Measurements from ENCODE around the gene FLOT2. TPM values are rescaled to one million over a fixed set of nuclear protein-coding genes. Genes with fewer than 3 reads are reported as not detected.

FLOT2 gene
- polyA plus RNA-seq, 2 donors, result 33.0 to 52.3 TPM

GRCh38 chr17:28888832-28889231 lies 8.7 kb downstream of the FLOT2 start:
- Histone ChIP-seq H3K27ac (ENCODE audit: low read depth in 2 of 2, low read length in 1 of 2) (no peak overlapping the region), H3K9me3 (ENCODE audit: control insufficient read depth in 2 of 2, insufficient read depth in 1 of 2, low read depth in 1 of 2, low read length in 1 of 2) (no peaks in the 10 kb centered on the region), H3K36me3 (ENCODE audit: control insufficient read depth in 2 of 2, insufficient read depth in 2 of 2, low read length in 1 of 2) (peaks cover 7 to 29% of the 10 kb centered on the region in 2 donors), H3K4me1 (ENCODE audit: control insufficient read depth in 2 of 2, insufficient read depth in 2 of 2, low read length in 1 of 2) (peaks cover 0 to 4% of the 10 kb centered on the region in 2 donors), H3K4me3 (ENCODE audit: low read depth in 1 of 2, low read length in 2 of 2) (no peak overlapping the region), H3K27me3 (ENCODE audit: control insufficient read depth in 1 of 2, insufficient read depth in 2 of 2, low read length in 2 of 2) (no peaks in the 10 kb centered on the region)
- WGBS, 2 donors, result 93 to 95% methylated on average over 7 of the region's 7 CpGs

DNA sequence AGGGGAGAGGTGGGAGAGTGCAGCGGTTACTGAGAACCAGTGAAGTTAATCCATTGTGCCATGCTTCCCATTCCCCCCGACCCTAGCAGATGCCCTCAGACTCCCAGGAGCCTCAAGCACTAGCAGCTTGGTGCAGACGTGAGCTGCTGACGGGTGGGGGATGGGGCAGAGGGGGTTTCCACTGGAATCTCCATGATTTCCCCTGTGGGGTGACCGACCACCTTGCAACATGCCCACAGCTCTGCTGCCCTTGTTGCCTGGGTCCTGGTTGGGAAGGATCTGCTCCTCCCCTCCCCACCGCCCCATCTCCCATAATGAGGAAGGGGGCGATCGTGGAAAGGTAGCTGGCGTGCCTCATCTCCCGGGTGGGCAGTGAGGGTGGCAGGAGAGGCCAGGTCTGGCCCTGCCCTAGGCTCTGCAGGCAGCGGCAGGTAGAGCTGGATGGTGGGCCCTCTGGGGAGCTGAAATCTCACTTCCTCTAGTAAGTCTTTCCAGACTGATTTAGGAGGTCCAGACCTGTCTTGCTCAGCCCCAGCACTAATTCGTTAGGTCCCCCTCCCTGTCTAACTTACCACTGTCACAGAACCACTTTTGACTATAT lies 9.6 kb downstream of the FLOT2 start:
- WGBS, 2 donors, result 79 to 80% methylated on average over 12 of the region's 12 CpGs
- no peaks in the 10 kb centered on the region for H3K9me3 ChIP-seq (ENCODE audit: control insufficient read depth in 2 of 2, insufficient read depth in 1 of 2, low read depth in 1 of 2, low read length in 1 of 2)
- H3K4me3 ChIP-seq (ENCODE audit: low read depth in 1 of 2, low read length in 2 of 2), result no peak overlapping the region
- no peaks in the 10 kb centered on the region for H3K27me3 ChIP-seq (ENCODE audit: control insufficient read depth in 1 of 2, insufficient read depth in 2 of 2, low read length in 2 of 2)
- peaks cover 0 to 1% of the 10 kb centered on the region in 2 donors for H3K4me1 ChIP-seq (ENCODE audit: control insufficient read depth in 2 of 2, insufficient read depth in 2 of 2, low read length in 1 of 2)
- H3K36me3 ChIP-seq (ENCODE audit: control insufficient read depth in 2 of 2, insufficient read depth in 2 of 2, low read length in 1 of 2), result peaks cover 10 to 33% of the 10 kb centered on the region in 2 donors
- no peak overlapping the region for H3K27ac ChIP-seq (ENCODE audit: low read depth in 2 of 2, low read length in 1 of 2)

GRCh38 chr17:28885951-28886350 lies 11.6 kb downstream of the FLOT2 start:
- WGBS, 2 donors, result 83 to 86% methylated on average over 10 of the region's 10 CpGs
- Histone ChIP-seq H3K36me3 (ENCODE audit: control insufficient read depth in 2 of 2, insufficient read depth in 2 of 2, low read length in 1 of 2) (peaks cover 27 to 49% of the 10 kb centered on the region in 2 donors), H3K4me1 (ENCODE audit: control insufficient read depth in 2 of 2, insufficient read depth in 2 of 2, low read length in 1 of 2) (peaks cover 0 to 3% of the 10 kb centered on the region in 2 donors), H3K9me3 (ENCODE audit: control insufficient read depth in 2 of 2, insufficient read depth in 1 of 2, low read depth in 1 of 2, low read length in 1 of 2) (no peaks in the 10 kb centered on the region), H3K27me3 (ENCODE audit: control insufficient read depth in 1 of 2, insufficient read depth in 2 of 2, low read length in 2 of 2) (no peaks in the 10 kb centered on the region), H3K4me3 (ENCODE audit: low read depth in 1 of 2, low read length in 2 of 2) (no peak overlapping the region), H3K27ac (ENCODE audit: low read depth in 2 of 2, low read length in 1 of 2) (no peak overlapping the region)

DNA sequence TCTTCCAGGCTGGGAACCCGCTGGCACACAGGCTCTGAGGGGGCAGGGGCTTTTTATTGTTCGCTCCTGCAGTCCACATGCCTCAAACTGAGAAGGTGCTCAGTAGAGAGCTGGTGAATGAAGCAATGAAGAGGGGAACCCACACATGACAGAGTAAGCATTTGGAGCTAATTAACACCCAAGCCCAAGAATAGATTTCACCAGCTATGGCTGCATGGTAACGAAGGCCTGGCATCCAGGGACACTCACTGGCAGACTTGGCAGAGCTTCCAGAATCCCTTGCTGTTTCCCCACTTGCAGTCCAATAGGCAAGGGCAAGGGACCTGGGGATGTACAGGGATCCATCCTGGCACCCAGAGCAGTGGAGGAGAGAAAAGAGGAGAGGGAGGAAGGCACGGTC lies 12.2 kb downstream of the FLOT2 start:
- Histone ChIP-seq H3K4me3 (ENCODE audit: low read depth in 1 of 2, low read length in 2 of 2) (no peak overlapping the region), H3K9me3 (ENCODE audit: control insufficient read depth in 2 of 2, insufficient read depth in 1 of 2, low read depth in 1 of 2, low read length in 1 of 2) (no peaks in the 10 kb centered on the region), H3K27ac (ENCODE audit: low read depth in 2 of 2, low read length in 1 of 2) (no peak overlapping the region), H3K27me3 (ENCODE audit: control insufficient read depth in 1 of 2, insufficient read depth in 2 of 2, low read length in 2 of 2) (no peaks in the 10 kb centered on the region), H3K4me1 (ENCODE audit: control insufficient read depth in 2 of 2, insufficient read depth in 2 of 2, low read length in 1 of 2) (peaks cover 0 to 6% of the 10 kb centered on the region in 2 donors), H3K36me3 (ENCODE audit: control insufficient read depth in 2 of 2, insufficient read depth in 2 of 2, low read length in 1 of 2) (peaks cover 30 to 54% of the 10 kb centered on the region in 2 donors)
- 89 to 92% methylated on average over 4 of the region's 4 CpGs for whole genome bisulfite sequencing, 2 donors

- Histone ChIP-seq H3K36me3 (ENCODE audit: control insufficient read depth in 2 of 2, insufficient read depth in 2 of 2, low read length in 1 of 2) (peaks cover 41 to 67% of the 10 kb centered on the region in 2 donors), H3K9me3 (ENCODE audit: control insufficient read depth in 2 of 2, insufficient read depth in 1 of 2, low read depth in 1 of 2, low read length in 1 of 2) (no peaks in the 10 kb centered on the region)
- WGBS, 2 donors, result 86 to 88% methylated on average over 27 of the region's 27 CpGs
Measured at GRCh38 chr17:28883967-28884702, 13.4 kb downstream of the FLOT2 start.

DNA sequence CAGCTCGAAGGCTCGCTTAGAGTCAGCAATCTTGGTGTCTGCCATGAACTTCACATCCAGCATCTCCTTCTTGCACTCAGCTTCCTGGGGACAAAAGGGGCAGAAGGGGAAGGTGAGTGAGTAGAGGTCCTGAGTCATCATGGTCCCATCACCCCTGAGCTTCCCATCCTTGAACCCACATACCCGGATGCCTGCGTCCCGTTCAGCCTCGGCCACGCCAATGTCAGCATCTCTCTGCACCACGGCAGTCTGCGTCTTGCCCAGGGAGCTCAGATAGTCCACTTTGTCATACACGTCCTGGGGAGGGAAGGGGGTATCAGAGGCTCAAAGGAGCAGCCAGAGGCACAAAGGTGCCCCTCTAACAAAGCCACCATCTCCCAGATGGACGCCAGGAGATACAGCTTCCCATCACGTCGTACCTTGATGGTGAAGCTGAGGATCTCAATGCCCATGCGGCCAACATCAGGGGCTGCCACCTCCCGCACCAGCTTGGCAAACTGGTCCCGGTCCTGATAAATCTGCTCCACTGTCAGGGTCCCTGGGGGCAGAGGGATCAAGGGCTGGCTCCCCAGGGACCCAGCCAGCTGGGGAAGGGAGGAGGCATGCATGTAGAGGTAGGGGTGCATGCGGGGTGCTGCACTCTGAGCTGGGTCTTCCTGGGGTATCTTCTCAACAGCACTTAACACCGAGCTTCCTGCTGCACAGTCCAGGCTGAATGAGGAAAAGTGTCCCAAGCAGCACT lies 15.2 kb downstream of the FLOT2 start:
- Histone ChIP-seq H3K9me3 (ENCODE audit: control insufficient read depth in 2 of 2, insufficient read depth in 1 of 2, low read depth in 1 of 2, low read length in 1 of 2) (no peaks in the 10 kb centered on the region), H3K27ac (ENCODE audit: low read depth in 2 of 2, low read length in 1 of 2) (no peak overlapping the region), H3K4me3 (ENCODE audit: low read depth in 1 of 2, low read length in 2 of 2) (no peak overlapping the region), H3K36me3 (ENCODE audit: control insufficient read depth in 2 of 2, insufficient read depth in 2 of 2, low read length in 1 of 2) (peaks cover 43 to 65% of the 10 kb centered on the region in 2 donors), H3K27me3 (ENCODE audit: control insufficient read depth in 1 of 2, insufficient read depth in 2 of 2, low read length in 2 of 2) (no peaks in the 10 kb centered on the region), H3K4me1 (ENCODE audit: control insufficient read depth in 2 of 2, insufficient read depth in 2 of 2, low read length in 1 of 2) (peaks cover 0 to 6% of the 10 kb centered on the region in 2 donors)
- WGBS, 2 donors, result 92 to 94% methylated on average over 18 of the region's 18 CpGs

More at GRCh38 chr17:28883967-28884702, 13.4 kb downstream of the FLOT2 start:
- peaks cover 0 to 6% of the 10 kb centered on the region in 2 donors for H3K4me1 ChIP-seq (ENCODE audit: control insufficient read depth in 2 of 2, insufficient read depth in 2 of 2, low read length in 1 of 2)
- no peaks in the 10 kb centered on the region for H3K27me3 ChIP-seq (ENCODE audit: control insufficient read depth in 1 of 2, insufficient read depth in 2 of 2, low read length in 2 of 2)
- H3K4me3 ChIP-seq (ENCODE audit: low read depth in 1 of 2, low read length in 2 of 2), result no peak overlapping the region
- H3K27ac ChIP-seq (ENCODE audit: low read depth in 2 of 2, low read length in 1 of 2), result no peak overlapping the region

DNA sequence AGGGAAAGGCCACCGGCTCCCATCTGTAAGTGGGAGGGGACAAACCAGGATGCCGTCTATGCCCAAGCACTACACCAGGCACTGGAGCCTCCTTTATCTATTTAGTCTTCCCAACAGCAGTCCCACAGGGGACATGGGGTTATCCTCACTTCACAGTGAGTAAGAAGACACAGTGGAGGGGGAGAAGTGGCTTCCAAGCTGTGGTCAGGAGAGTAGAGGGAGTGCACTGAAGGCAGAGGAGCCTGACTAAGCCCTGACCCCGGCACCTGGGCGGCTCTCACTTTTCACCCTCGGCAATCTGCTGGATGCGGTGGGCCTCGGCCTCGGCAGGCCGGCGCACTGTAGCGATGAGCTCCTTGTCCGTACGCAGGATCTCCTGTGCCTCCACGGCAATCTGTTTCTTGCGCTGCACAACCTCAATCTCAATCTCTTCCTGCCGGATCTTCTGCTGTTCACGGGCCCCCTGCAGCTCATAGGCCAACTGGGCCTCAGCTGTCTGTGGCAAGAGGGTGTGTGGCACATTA lies 15.9 kb downstream of the FLOT2 start:
- H3K4me1 ChIP-seq (ENCODE audit: control insufficient read depth in 2 of 2, insufficient read depth in 2 of 2, low read length in 1 of 2), result peaks cover 0 to 6% of the 10 kb centered on the region in 2 donors
- 91 to 96% methylated on average over 17 of the region's 17 CpGs for WGBS, 2 donors
- H3K4me3 ChIP-seq (ENCODE audit: low read depth in 1 of 2, low read length in 2 of 2), result no peak overlapping the region
- H3K9me3 ChIP-seq (ENCODE audit: control insufficient read depth in 2 of 2, insufficient read depth in 1 of 2, low read depth in 1 of 2, low read length in 1 of 2), result no peaks in the 10 kb centered on the region
- H3K27me3 ChIP-seq (ENCODE audit: control insufficient read depth in 1 of 2, insufficient read depth in 2 of 2, low read length in 2 of 2), result no peaks in the 10 kb centered on the region
- H3K27ac ChIP-seq (ENCODE audit: low read depth in 2 of 2, low read length in 1 of 2), result no peak overlapping the region
- peaks cover 43 to 65% of the 10 kb centered on the region in 2 donors for H3K36me3 ChIP-seq (ENCODE audit: control insufficient read depth in 2 of 2, insufficient read depth in 2 of 2, low read length in 1 of 2)

- Histone ChIP-seq H3K36me3 (ENCODE audit: control insufficient read depth in 2 of 2, insufficient read depth in 2 of 2, low read length in 1 of 2) (peaks cover 43 to 58% of the 10 kb centered on the region in 2 donors), H3K4me1 (ENCODE audit: control insufficient read depth in 2 of 2, insufficient read depth in 2 of 2, low read length in 1 of 2) (peaks cover 0 to 8% of the 10 kb centered on the region in 2 donors), H3K4me3 (ENCODE audit: low read depth in 1 of 2, low read length in 2 of 2) (no peak overlapping the region), H3K27me3 (ENCODE audit: control insufficient read depth in 1 of 2, insufficient read depth in 2 of 2, low read length in 2 of 2) (no peaks in the 10 kb centered on the region), H3K27ac (ENCODE audit: low read depth in 2 of 2, low read length in 1 of 2) (no peak overlapping the region), H3K9me3 (ENCODE audit: control insufficient read depth in 2 of 2, insufficient read depth in 1 of 2, low read depth in 1 of 2, low read length in 1 of 2) (no peaks in the 10 kb centered on the region)
- 63 to 77% methylated on average over 10 of the region's 10 CpGs for WGBS, 2 donors
Measured at GRCh38 chr17:28880572-28880945, 17.0 kb downstream of the FLOT2 start.

GRCh38 chr17:28879886-28880571 lies 17.5 kb downstream of the FLOT2 start:
- H3K4me1 ChIP-seq (ENCODE audit: control insufficient read depth in 2 of 2, insufficient read depth in 2 of 2, low read length in 1 of 2), result peaks cover 0 to 8% of the 10 kb centered on the region in 2 donors
- H3K27ac ChIP-seq (ENCODE audit: low read depth in 2 of 2, low read length in 1 of 2), result no peak overlapping the region
- H3K9me3 ChIP-seq (ENCODE audit: control insufficient read depth in 2 of 2, insufficient read depth in 1 of 2, low read depth in 1 of 2, low read length in 1 of 2), result no peaks in the 10 kb centered on the region
- peaks cover 37 to 53% of the 10 kb centered on the region in 2 donors for H3K36me3 ChIP-seq (ENCODE audit: control insufficient read depth in 2 of 2, insufficient read depth in 2 of 2, low read length in 1 of 2)
- no peak overlapping the region for H3K4me3 ChIP-seq (ENCODE audit: low read depth in 1 of 2, low read length in 2 of 2)
- WGBS, 2 donors, result 72 to 73% methylated on average over 9 of the region's 9 CpGs
- H3K27me3 ChIP-seq (ENCODE audit: control insufficient read depth in 1 of 2, insufficient read depth in 2 of 2, low read length in 2 of 2), result no peaks in the 10 kb centered on the region

Data from esophagus (tissue), 2 donors.